HepG2 (cell line): ENCODE results near the gene SLC25A1. TPM values are rescaled to one million over a fixed set of nuclear protein-coding genes. Genes with fewer than 3 reads are reported as not detected.

Experiments used
- ARID5B ChIP-seq: IDR thresholded peaks from 2 replicates; pipeline ENCODE4 v1.4.0; 2020; ENCODE audit warnings: mild to moderate bottlenecking, missing genetic modification reagents
- FUBP1 ChIP-seq: sonication (generic); formaldehyde crosslinking; IDR thresholded peaks from 2 replicates; pipeline ENCODE4 v1.5.1; 2020; ENCODE audit warnings: missing genetic modification reagents, mild to moderate bottlenecking, borderline replicate concordance
- GLI4 ChIP-seq: sonication (generic); formaldehyde crosslinking; IDR thresholded peaks from 2 replicates; pipeline ENCODE4 v1.5.1; 2020; ENCODE audit warnings: missing genetic modification reagents, mild to moderate bottlenecking, moderate library complexity, borderline replicate concordance
- HBP1 ChIP-seq: IDR thresholded peaks from 2 replicates; pipeline ENCODE4 v1.6.1; 2016; ENCODE audit warnings: low read depth, control low read depth
- MAFF ChIP-seq: IDR thresholded peaks from 2 replicates; pipeline ENCODE4 v1.6.1; 2011; ENCODE audit warnings: low read depth, low read length, improper control_type of control experiment
- MXI1 ChIP-seq: IDR thresholded peaks from 3 replicates; pipeline ENCODE4 v1.6.1; 2012; ENCODE audit warnings: low read depth, low read length, inconsistent platforms, borderline replicate concordance
- NFYC ChIP-seq: IDR thresholded peaks from 2 replicates; pipeline ENCODE4 v1.6.1; 2016; ENCODE audit warnings: missing genetic modification reagents, missing compliant biosample characterization
- STAT6 ChIP-seq: sonication (generic); formaldehyde crosslinking; IDR thresholded peaks from 2 replicates; pipeline ENCODE4 v1.4.0; 2020; ENCODE audit warnings: missing genetic modification reagents, mild to moderate bottlenecking, borderline replicate concordance
- TEAD2 ChIP-seq: sonication (generic); formaldehyde crosslinking; IDR thresholded peaks from 2 replicates; pipeline ENCODE4 v1.9.0; 2021; ENCODE audit warnings: missing genetic modification reagents
- UBTF ChIP-seq: sonication (generic); formaldehyde crosslinking; IDR thresholded peaks from 2 replicates; pipeline ENCODE4 v1.4.0; 2020; ENCODE audit warnings: mild to moderate bottlenecking, missing genetic modification reagents
- ZNF101 ChIP-seq: sonication (generic); formaldehyde crosslinking; IDR thresholded peaks from 2 replicates; pipeline ENCODE4 v1.4.0; 2020; ENCODE audit warnings: mild to moderate bottlenecking, low read depth, missing genetic modification reagents, borderline replicate concordance
- ZNF773 ChIP-seq: sonication (generic); formaldehyde crosslinking; IDR thresholded peaks from 2 replicates; pipeline ENCODE4 v1.4.0; 2020; ENCODE audit warnings: missing genetic modification reagents, borderline replicate concordance
- ZSCAN20 ChIP-seq: sonication (generic); formaldehyde crosslinking; IDR thresholded peaks from 2 replicates; pipeline ENCODE4 v1.4.0; 2020; ENCODE audit warnings: missing genetic modification reagents, mild to moderate bottlenecking, borderline replicate concordance
- polyA plus RNA-seq, 8 experiments: library from polyadenylated mRNA; depleted of rRNA in 3 of 8; stranded (reverse) in 7 of 8; unstranded in 1 of 8; fragments of >200 nt; fragmentation: Illumina TruSeq in 4 of 8; extraction: Trizol in 4 of 8; gene quantifications; 2 replicates each; pipeline versions ENCODE4 v1.2.1 to v1.2.3, GENCODE V29; 2011 to 2016; ENCODE audit warnings: low read depth in 4 of 8, missing spikeins in 1 of 8, mixed read lengths in 1 of 8; ENCODE audit not compliant: insufficient read depth in 1 of 8
- total RNA-seq, 5 experiments: library from RNA; depleted of rRNA; stranded (reverse); fragments of >200 nt; fragmentation: Illumina TruSeq; extraction: Trizol; gene quantifications; 2 replicates each; pipeline ENCODE4 v1.2.3, GENCODE V29; 2016; ENCODE audit warnings: low read depth in 1 of 5

SLC25A1 gene
- total and polyA plus RNA-seq, 2 of the 13 experiments (the other 11 are each of a cell fraction or from before 2014, with no cell fraction given) = 49.4 to 161 TPM

GRCh38 chr22:19178657-19179496 is at the start of gene SLC25A1 (continued):
- TF ChIP-seq MXI1 = peak; percentile 63; the same call in 1 of the 3 replicates
- peak; percentile 23 for TF ChIP-seq NFYC (CRISPR knock-in tag)
- 0 out of 2 replicates have a peak, but pooled peaks have one; percentile 33 for TF ChIP-seq HBP1
- 0 out of 2 replicates have a peak, but pooled peaks have one; percentile 48 for TF ChIP-seq GLI4 (CRISPR knock-in tag)
- no peak for TF ChIP-seq MAFF
- 0 out of 2 replicates have a peak, but pooled peaks have one; percentile 59 for TF ChIP-seq ZNF101 (CRISPR knock-in tag)
- no peak for TF ChIP-seq TEAD2 (CRISPR knock-in tag)
- TF ChIP-seq UBTF (CRISPR knock-in tag) = peak; percentile 67
- peak; percentile 81; the same call in 1 of the 2 replicates for TF ChIP-seq ZNF773 (CRISPR knock-in tag)
- peak; percentile 84; the same call in 1 of the 2 replicates for TF ChIP-seq ZSCAN20 (CRISPR knock-in tag)
- no peak; the same call in 1 of the 2 replicates for TF ChIP-seq ARID5B (CRISPR knock-in tag)
- no peak for TF ChIP-seq FUBP1
- TF ChIP-seq STAT6 (CRISPR knock-in tag) = no peak
